ENCODE results near the gene DDX51. TPM values are rescaled to one million over a fixed set of nuclear protein-coding genes. Genes with fewer than 3 reads are reported as not detected.

DDX51 gene
- total RNA-seq, 1 experiment from 2014 or later, result 29.3 TPM

GRCh38 chr12:132110677-132111076, 33.4 kb downstream of the DDX51 start:
- H3K27ac ChIP-seq (ENCODE audit: low read length), result no peak overlapping the region
- no peaks in the 10 kb centered on the region for H3K27me3 ChIP-seq (ENCODE audit: control insufficient read depth, insufficient read depth, low read length)
- ChIA-PET POLR2A (no interaction called here), CTCF (no interaction called here)
- in situ Hi-C loops (cut with HindIII; ENCODE audit: low pct_unique_long_range_greater_than_20kb, low sequenced_read_pairs), result no loop called here
- H3K4me3 ChIP-seq (ENCODE audit: low read depth in 2 of 2, low read length in 2 of 2), result no peak overlapping the region
- ATAC-seq, result no peak
- H3K36me3 ChIP-seq (ENCODE audit: control insufficient read depth, insufficient read depth, low read length), result peaks cover 9% of the 10 kb centered on the region
- TSS peak; percentile 77 for BruUV-seq (replicated peaks)
- no peaks in the 10 kb centered on the region for H3K4me1 ChIP-seq (ENCODE audit: control insufficient read depth, insufficient read depth, low read length)
- no peaks in the 10 kb centered on the region for H3K9me3 ChIP-seq (ENCODE audit: control insufficient read depth, insufficient read depth, low read depth, low read length)
- no peak for DNase-seq (ENCODE audit: low read depth, low spot score)
- TF ChIP-seq, protein P1, sequence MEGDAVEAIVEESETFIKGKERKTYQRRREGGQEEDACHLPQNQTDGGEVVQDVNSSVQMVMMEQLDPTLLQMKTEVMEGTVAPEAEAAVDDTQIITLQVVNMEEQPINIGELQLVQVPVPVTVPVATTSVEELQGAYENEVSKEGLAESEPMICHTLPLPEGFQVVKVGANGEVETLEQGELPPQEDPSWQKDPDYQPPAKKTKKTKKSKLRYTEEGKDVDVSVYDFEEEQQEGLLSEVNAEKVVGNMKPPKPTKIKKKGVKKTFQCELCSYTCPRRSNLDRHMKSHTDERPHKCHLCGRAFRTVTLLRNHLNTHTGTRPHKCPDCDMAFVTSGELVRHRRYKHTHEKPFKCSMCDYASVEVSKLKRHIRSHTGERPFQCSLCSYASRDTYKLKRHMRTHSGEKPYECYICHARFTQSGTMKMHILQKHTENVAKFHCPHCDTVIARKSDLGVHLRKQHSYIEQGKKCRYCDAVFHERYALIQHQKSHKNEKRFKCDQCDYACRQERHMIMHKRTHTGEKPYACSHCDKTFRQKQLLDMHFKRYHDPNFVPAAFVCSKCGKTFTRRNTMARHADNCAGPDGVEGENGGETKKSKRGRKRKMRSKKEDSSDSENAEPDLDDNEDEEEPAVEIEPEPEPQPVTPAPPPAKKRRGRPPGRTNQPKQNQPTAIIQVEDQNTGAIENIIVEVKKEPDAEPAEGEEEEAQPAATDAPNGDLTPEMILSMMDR (IDR thresholded peaks at IDR 0.05), result no peak
- no peak for TF ChIP-seq SIN3A (IDR thresholded peaks at IDR 0.05; ENCODE audit: borderline replicate concordance, insufficient read depth, low read depth, low read length)
- no peak for TF ChIP-seq POLR2AphosphoS5 (IDR thresholded peaks at IDR 0.05; ENCODE audit: low read depth, low read length)
- TF ChIP-seq TCF7L2 (IDR thresholded peaks at IDR 0.05; ENCODE audit: low read depth, low read length), result no peak
- intact Hi-C loops (cut with micrococcal nuclease; ENCODE audit: unreplicated experiment), result no loop called here

- ATAC-seq (no peak), DNase-seq (ENCODE audit: low read depth, low spot score) (no peak)
- Histone ChIP-seq H3K36me3 (ENCODE audit: control insufficient read depth, insufficient read depth, low read length) (peaks cover 11% of the 10 kb centered on the region), H3K27me3 (ENCODE audit: control insufficient read depth, insufficient read depth, low read length) (no peaks in the 10 kb centered on the region), H3K4me1 (ENCODE audit: control insufficient read depth, insufficient read depth, low read length) (no peaks in the 10 kb centered on the region), H3K27ac (ENCODE audit: low read length) (no peak overlapping the region), H3K4me3 (ENCODE audit: low read depth in 2 of 2, low read length in 2 of 2) (no peak overlapping the region), H3K9me3 (ENCODE audit: control insufficient read depth, insufficient read depth, low read depth, low read length) (no peaks in the 10 kb centered on the region)
- CTCF ChIA-PET, result no interaction called here
- POLR2A ChIA-PET, result no interaction called here
- TF ChIP-seq, protein P1 (IDR thresholded peaks at IDR 0.05), result no peak
- BruUV-seq (replicated peaks), result no TSS peak
- in situ Hi-C loops (cut with HindIII; ENCODE audit: low pct_unique_long_range_greater_than_20kb, low sequenced_read_pairs), result no loop called here
- intact Hi-C loops (cut with micrococcal nuclease; ENCODE audit: unreplicated experiment), result no loop called here
These were observed 34.4 kb downstream of the DDX51 start for GRCh38 chr12:132109741-132110140.

DNA sequence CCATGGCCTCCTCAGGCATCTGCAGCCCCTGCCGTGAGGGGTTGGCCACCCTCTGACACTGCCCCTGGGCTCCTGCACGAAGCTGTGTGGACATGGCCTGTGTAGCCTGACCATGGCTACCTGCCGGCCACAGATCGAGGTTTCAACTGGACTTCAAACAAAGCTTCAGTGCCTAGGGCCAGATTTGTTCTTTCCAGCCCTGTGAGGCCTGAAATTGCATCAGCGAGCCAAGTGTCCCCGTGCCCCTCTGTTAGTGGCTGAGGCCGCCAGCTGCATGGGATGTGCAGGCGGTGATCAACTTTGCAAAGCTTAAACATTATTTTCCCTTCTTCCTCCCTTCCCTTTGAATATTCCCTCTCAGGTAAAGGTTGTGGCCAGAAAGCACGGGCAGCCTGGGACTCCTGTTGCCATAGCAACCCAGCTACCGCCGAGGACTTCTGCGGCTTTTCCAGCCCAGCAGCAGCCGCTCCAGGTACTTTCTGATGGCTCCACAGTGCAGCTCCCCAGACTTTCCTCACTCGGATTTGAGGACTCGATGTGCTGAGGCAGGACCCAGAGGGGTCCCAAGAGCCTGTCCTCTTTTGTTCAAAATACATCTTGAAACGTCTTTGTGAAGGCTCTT, 35.8 kb downstream of the DDX51 start:
- intact Hi-C loops (cut with micrococcal nuclease; ENCODE audit: unreplicated experiment), result no loop called here
- BruUV-seq (replicated peaks), result no TSS peak
- DNase-seq (ENCODE audit: low read depth, low spot score) (no peak), ATAC-seq (no peak)
- in situ Hi-C loops (cut with HindIII; ENCODE audit: low pct_unique_long_range_greater_than_20kb, low sequenced_read_pairs), result no loop called here
- no peaks in the 10 kb centered on the region for H3K4me1 ChIP-seq (ENCODE audit: control insufficient read depth, insufficient read depth, low read length)
- H3K9me3 ChIP-seq (ENCODE audit: control insufficient read depth, insufficient read depth, low read depth, low read length), result no peaks in the 10 kb centered on the region
- no peaks in the 10 kb centered on the region for H3K27me3 ChIP-seq (ENCODE audit: control insufficient read depth, insufficient read depth, low read length)
- CTCF ChIA-PET, result no interaction called here
- TF ChIP-seq TCF7L2 (IDR thresholded peaks at IDR 0.05; ENCODE audit: low read depth, low read length) (no peak), POLR2AphosphoS5 (IDR thresholded peaks at IDR 0.05; ENCODE audit: low read depth, low read length) (no peak)
- peaks cover 8% of the 10 kb centered on the region for H3K36me3 ChIP-seq (ENCODE audit: control insufficient read depth, insufficient read depth, low read length)
- H3K4me3 ChIP-seq (ENCODE audit: low read depth in 2 of 2, low read length in 2 of 2), result no peak overlapping the region
- no peak overlapping the region for H3K27ac ChIP-seq (ENCODE audit: low read length)
- POLR2A ChIA-PET, result no interaction called here

- CTCF ChIA-PET, result no interaction called here
- BruUV-seq (replicated peaks), result no TSS peak
- TF ChIP-seq SIN3A (IDR thresholded peaks at IDR 0.05; ENCODE audit: borderline replicate concordance, insufficient read depth, low read depth, low read length) (no peak), TCF7L2 (IDR thresholded peaks at IDR 0.05; ENCODE audit: low read depth, low read length) (no peak), POLR2AphosphoS5 (IDR thresholded peaks at IDR 0.05; ENCODE audit: low read depth, low read length) (no peak), REST (IDR thresholded peaks at IDR 0.05; ENCODE audit: insufficient read depth in 1 of 2, low read depth in 2 of 2, low read length in 1 of 2) (no peak)
- TF ChIP-seq, protein P1 (IDR thresholded peaks at IDR 0.05), result no peak
These were observed 37.2 kb downstream of the DDX51 start for GRCh38 chr12:132106921-132107320.

More at GRCh38 chr12:132106921-132107320, 37.2 kb downstream of the DDX51 start:
- H3K4me3 ChIP-seq (ENCODE audit: low read depth in 2 of 2, low read length in 2 of 2), result no peak overlapping the region
- POLR2A ChIA-PET, result no interaction called here
- no peaks in the 10 kb centered on the region for H3K9me3 ChIP-seq (ENCODE audit: control insufficient read depth, insufficient read depth, low read depth, low read length)
- DNase-seq (ENCODE audit: low read depth, low spot score) (no peak), ATAC-seq (no peak)
- intact Hi-C loops (cut with micrococcal nuclease; ENCODE audit: unreplicated experiment) (no loop called here), in situ Hi-C loops (cut with HindIII; ENCODE audit: low pct_unique_long_range_greater_than_20kb, low sequenced_read_pairs) (no loop called here)
- peaks cover 7% of the 10 kb centered on the region for H3K36me3 ChIP-seq (ENCODE audit: control insufficient read depth, insufficient read depth, low read length)
- no peak overlapping the region for H3K27ac ChIP-seq (ENCODE audit: low read length)
- H3K4me1 ChIP-seq (ENCODE audit: control insufficient read depth, insufficient read depth, low read length), result no peaks in the 10 kb centered on the region
- H3K27me3 ChIP-seq (ENCODE audit: control insufficient read depth, insufficient read depth, low read length), result no peaks in the 10 kb centered on the region

Data from Panc1 (cell line).